ENCODE measurements around the gene JAGN1.

DNA sequence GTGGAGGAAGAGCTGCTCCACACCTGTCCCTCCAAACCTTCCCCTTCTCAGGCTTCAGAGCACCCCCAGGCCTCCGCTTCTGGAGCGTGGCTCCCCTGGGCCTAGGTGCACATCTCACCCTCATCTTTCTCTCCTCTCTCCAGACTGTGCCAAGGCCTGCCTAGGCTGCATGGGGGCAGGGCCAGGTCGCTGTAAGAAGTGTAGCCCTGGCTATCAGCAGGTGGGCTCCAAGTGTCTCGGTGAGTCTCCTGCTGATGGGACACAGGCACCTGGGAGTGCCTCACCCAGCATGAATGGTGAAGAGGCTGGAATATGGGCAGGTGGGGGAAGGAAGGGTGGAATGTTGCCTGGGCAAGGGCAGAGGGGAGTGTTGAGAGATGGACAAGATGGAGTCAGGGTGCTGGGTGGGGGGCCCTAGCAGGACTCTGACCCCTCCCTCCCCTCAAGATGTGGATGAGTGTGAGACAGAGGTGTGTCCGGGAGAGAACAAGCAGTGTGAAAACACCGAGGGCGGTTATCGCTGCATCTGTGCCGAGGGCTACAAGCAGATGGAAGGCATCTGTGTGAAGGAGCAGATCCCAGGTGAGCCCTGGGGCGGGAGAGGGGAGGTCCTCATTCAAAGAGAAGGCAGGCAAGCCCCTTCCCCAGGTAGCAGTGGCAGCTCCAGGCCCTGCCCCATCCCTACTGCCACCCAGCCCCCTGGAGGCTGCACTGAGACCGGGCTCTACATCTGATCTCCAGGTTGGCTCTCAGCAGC, 52.7 kb downstream of the JAGN1 start:
- no peak for TF ChIP-seq EZH2phosphoT487 (conservative IDR thresholded peaks at IDR 0.05; ENCODE audit: low read length)
- TF ChIP-seq, protein P1, sequence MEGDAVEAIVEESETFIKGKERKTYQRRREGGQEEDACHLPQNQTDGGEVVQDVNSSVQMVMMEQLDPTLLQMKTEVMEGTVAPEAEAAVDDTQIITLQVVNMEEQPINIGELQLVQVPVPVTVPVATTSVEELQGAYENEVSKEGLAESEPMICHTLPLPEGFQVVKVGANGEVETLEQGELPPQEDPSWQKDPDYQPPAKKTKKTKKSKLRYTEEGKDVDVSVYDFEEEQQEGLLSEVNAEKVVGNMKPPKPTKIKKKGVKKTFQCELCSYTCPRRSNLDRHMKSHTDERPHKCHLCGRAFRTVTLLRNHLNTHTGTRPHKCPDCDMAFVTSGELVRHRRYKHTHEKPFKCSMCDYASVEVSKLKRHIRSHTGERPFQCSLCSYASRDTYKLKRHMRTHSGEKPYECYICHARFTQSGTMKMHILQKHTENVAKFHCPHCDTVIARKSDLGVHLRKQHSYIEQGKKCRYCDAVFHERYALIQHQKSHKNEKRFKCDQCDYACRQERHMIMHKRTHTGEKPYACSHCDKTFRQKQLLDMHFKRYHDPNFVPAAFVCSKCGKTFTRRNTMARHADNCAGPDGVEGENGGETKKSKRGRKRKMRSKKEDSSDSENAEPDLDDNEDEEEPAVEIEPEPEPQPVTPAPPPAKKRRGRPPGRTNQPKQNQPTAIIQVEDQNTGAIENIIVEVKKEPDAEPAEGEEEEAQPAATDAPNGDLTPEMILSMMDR (IDR thresholded peaks at IDR 0.05; ENCODE audit: insufficient read depth, low read length, poor library complexity, severe bottlenecking), result no peak
